IMR-90 (cell line): ENCODE measurements around the gene COL28A1.

Experiments
- CTCF ChIP-seq: conservative IDR thresholded peaks from 2 replicates; pipeline ENCODE4 v1.5.1; 2012; ENCODE audit warnings: mild to moderate bottlenecking, low read depth, low read length, improper control_type of control experiment
- ELK1 ChIP-seq: fragments of 150-350 bp; IDR thresholded peaks from 2 replicates; pipeline ENCODE4 v1.6.1; 2016; ENCODE audit warnings: low read depth, mild to moderate bottlenecking, low read length, moderate library complexity, borderline replicate concordance
- POLR2A ChIP-seq: IDR thresholded peaks from 2 replicates; pipeline ENCODE4 v1.6.1; 2012; ENCODE audit warnings: mild to moderate bottlenecking, low read depth, low read length
- RAD21 ChIP-seq: IDR thresholded peaks from 2 replicates; pipeline ENCODE4 v1.6.1; 2012; ENCODE audit warnings: low read length, improper control_type of control experiment
- RCOR1 ChIP-seq: IDR thresholded peaks from 2 replicates; pipeline ENCODE4 v1.6.1; 2012; ENCODE audit warnings: mild to moderate bottlenecking, low read length, improper control_type of control experiment; ENCODE audit not compliant: insufficient replicate concordance

DNA sequence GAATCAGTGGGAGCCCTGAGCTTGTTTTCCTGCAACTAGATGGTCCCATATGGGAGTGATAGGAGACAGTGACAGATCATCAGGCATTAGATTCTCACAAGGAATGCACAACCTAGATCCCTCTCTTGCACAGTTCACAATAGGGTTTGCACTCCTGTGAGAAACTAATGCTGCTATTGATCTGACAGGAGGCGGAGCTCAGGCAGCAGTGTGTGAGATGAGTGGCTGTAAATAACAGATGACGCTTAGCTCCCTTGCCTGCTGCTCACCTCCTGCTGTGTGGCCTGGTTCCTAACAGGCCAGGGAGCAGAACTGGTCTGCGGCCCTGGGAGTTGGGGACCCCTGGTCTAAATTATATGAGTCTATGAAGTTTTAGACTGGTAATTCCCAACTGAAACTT, 34.9 kb upstream of the COL28A1 start:
- no peak for TF ChIP-seq ELK1
- no peak for TF ChIP-seq CTCF
- no peak for TF ChIP-seq RCOR1
- no peak for TF ChIP-seq RAD21
- no peak for TF ChIP-seq POLR2A
